Stimulated activated CD4-positive, alpha-beta T cell treated with anti-CD3 and anti-CD28 coated beads, Interleukin-1b, Interleukin-23, amount 100 ng/mL, for 4 hours (primary cell): ENCODE measurements around the gene CFAP157.
"Not testable (repeated sequence)": the region's sequence is repeated elsewhere in the genome, so short reads cannot be mapped to it uniquely, and the experiment has no call there.

Experiments
- DNase-seq, 2 donors: peaks; one replicate each; pipeline ENCODE4 v3.0.0-alpha.2; 2020; ENCODE audit warnings: low read depth in 2 of 2

Gene CFAP157

GRCh38 chr9:127735530-127736185, 28.9 kb downstream of the CFAP157 start:
- no peak for DNase-seq

- no peak for DNase-seq
Measured at GRCh38 chr9:127738666-127739065, 31.9 kb downstream of the CFAP157 start.

- no peak for DNase-seq
Measured at GRCh38 chr9:127739614-127740330, 33.0 kb downstream of the CFAP157 start.

- DNase-seq: no peak
Measured at GRCh38 chr9:127741831-127742434, 35.1 kb downstream of the CFAP157 start.

- DNase-seq: no peak
Measured at GRCh38 chr9:127742435-127743088, 35.8 kb downstream of the CFAP157 start.

- no peak for DNase-seq
Measured at GRCh38 chr9:127744398-127745110, 37.8 kb downstream of the CFAP157 start.

GRCh38 chr9:127746959-127747569, 40.3 kb downstream of the CFAP157 start:
- DNase-seq: no peak

GRCh38 chr9:127749090-127749787, 42.5 kb downstream of the CFAP157 start:
- no peak for DNase-seq

- DNase-seq: no peak
Measured at GRCh38 chr9:127751269-127752054, 44.7 kb downstream of the CFAP157 start.

- no peak for DNase-seq
Measured at GRCh38 chr9:127753148-127753547, 46.4 kb downstream of the CFAP157 start.

GRCh38 chr9:127753622-127754021, 46.8 kb downstream of the CFAP157 start:
- DNase-seq: no peak

GRCh38 chr9:127754099-127755060, 47.6 kb downstream of the CFAP157 start:
- no peak for DNase-seq

- no peak for DNase-seq
Measured at GRCh38 chr9:127755061-127756060, 48.6 kb downstream of the CFAP157 start.

- no peak for DNase-seq
Measured at GRCh38 chr9:127756233-127756632, 49.4 kb downstream of the CFAP157 start.

- not testable (repeated sequence) for DNase-seq
Measured at GRCh38 chr9:127756776-127757175, 50.0 kb downstream of the CFAP157 start.

GRCh38 chr9:127758843-127759242, 52.1 kb downstream of the CFAP157 start:
- DNase-seq: no peak

GRCh38 chr9:127761061-127761460, 54.3 kb downstream of the CFAP157 start:
- no peak for DNase-seq
